RWPE2 (cell line): ENCODE results near the gene MLST8.

Experiments
- ATAC-seq: fragments of 200-7000 bp; cut with Tn5 transposase; 3 replicates; pipeline ENCODE4 v1.9.1; 2021; ENCODE audit warnings: low read depth
- DNase-seq: peaks from one replicate; pipeline ENCODE4 v3.0.0-alpha.2; 2020; ENCODE audit warnings: low spot score
- H3K27ac ChIP-seq: fragments of 450-650 bp; 2 replicates; pipeline ENCODE4 v1.5.1; 2017; ENCODE audit warnings: mild to moderate bottlenecking; ENCODE audit not compliant: poor library complexity, severe bottlenecking
- H3K27me3 ChIP-seq: fragments of 250-450 bp; sonication (Bioruptor Pico); 2 replicates; pipeline ENCODE4 v1.5.1; 2021; ENCODE audit warnings: mild to moderate bottlenecking, moderate library complexity; ENCODE audit not compliant: insufficient read depth, poor library complexity, severe bottlenecking
- H3K36me3 ChIP-seq: fragments of 250-450 bp; sonication (Bioruptor Pico); 2 replicates; pipeline ENCODE4 v1.5.1; 2020; ENCODE audit warnings: low read depth, mild to moderate bottlenecking, moderate library complexity
- H3K4me1 ChIP-seq: fragments of 250-450 bp; sonication (Bioruptor Pico); 2 replicates; pipeline ENCODE4 v1.5.1; 2021; ENCODE audit warnings: mild to moderate bottlenecking, moderate library complexity; ENCODE audit not compliant: insufficient read depth, poor library complexity, severe bottlenecking
- H3K4me3 ChIP-seq: fragments of 250-450 bp; sonication (Bioruptor Pico); 2 replicates; pipeline ENCODE4 v1.5.1; 2021; ENCODE audit warnings: mild to moderate bottlenecking, moderate library complexity; ENCODE audit not compliant: severe bottlenecking
- H3K9me3 ChIP-seq: fragments of 250-450 bp; sonication (Bioruptor Pico); 2 replicates; pipeline ENCODE4 v1.5.1; 2021; ENCODE audit warnings: mild to moderate bottlenecking, moderate library complexity; ENCODE audit not compliant: severe bottlenecking
- TF ChIP-seq, protein P1 (sequence below): fragments of 450-650 bp; IDR thresholded peaks from one replicate; pipeline ENCODE4 v1.5.1; 2017; ENCODE audit warnings: mild to moderate bottlenecking, moderate library complexity; ENCODE audit not compliant: poor library complexity, severe bottlenecking

The MLST8 gene, protein sequence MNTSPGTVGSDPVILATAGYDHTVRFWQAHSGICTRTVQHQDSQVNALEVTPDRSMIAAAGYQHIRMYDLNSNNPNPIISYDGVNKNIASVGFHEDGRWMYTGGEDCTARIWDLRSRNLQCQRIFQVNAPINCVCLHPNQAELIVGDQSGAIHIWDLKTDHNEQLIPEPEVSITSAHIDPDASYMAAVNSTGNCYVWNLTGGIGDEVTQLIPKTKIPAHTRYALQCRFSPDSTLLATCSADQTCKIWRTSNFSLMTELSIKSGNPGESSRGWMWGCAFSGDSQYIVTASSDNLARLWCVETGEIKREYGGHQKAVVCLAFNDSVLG

GRCh38 chr16:2205104-2205966 is at the start of gene MLST8:
TSS of gene MLST8 (plus strand) at chr16:2205454. CDS start at chr16:2206086, 632 bp downstream.
- peaks cover 24% of the 10 kb centered on the region for H3K36me3 ChIP-seq
- no peaks in the 10 kb centered on the region for H3K9me3 ChIP-seq
- H3K4me3 ChIP-seq = peak within 1 kb of the TSS; percentile 91
- H3K27ac ChIP-seq = peak within 1 kb of the TSS; percentile 68
- TF ChIP-seq, protein P1, sequence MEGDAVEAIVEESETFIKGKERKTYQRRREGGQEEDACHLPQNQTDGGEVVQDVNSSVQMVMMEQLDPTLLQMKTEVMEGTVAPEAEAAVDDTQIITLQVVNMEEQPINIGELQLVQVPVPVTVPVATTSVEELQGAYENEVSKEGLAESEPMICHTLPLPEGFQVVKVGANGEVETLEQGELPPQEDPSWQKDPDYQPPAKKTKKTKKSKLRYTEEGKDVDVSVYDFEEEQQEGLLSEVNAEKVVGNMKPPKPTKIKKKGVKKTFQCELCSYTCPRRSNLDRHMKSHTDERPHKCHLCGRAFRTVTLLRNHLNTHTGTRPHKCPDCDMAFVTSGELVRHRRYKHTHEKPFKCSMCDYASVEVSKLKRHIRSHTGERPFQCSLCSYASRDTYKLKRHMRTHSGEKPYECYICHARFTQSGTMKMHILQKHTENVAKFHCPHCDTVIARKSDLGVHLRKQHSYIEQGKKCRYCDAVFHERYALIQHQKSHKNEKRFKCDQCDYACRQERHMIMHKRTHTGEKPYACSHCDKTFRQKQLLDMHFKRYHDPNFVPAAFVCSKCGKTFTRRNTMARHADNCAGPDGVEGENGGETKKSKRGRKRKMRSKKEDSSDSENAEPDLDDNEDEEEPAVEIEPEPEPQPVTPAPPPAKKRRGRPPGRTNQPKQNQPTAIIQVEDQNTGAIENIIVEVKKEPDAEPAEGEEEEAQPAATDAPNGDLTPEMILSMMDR = no peak
- H3K4me1 ChIP-seq = no peaks in the 10 kb centered on the region
- no peaks in the 10 kb centered on the region for H3K27me3 ChIP-seq
- peak; percentile 53 for ATAC-seq
- DNase-seq = peak; percentile 81

DNA sequence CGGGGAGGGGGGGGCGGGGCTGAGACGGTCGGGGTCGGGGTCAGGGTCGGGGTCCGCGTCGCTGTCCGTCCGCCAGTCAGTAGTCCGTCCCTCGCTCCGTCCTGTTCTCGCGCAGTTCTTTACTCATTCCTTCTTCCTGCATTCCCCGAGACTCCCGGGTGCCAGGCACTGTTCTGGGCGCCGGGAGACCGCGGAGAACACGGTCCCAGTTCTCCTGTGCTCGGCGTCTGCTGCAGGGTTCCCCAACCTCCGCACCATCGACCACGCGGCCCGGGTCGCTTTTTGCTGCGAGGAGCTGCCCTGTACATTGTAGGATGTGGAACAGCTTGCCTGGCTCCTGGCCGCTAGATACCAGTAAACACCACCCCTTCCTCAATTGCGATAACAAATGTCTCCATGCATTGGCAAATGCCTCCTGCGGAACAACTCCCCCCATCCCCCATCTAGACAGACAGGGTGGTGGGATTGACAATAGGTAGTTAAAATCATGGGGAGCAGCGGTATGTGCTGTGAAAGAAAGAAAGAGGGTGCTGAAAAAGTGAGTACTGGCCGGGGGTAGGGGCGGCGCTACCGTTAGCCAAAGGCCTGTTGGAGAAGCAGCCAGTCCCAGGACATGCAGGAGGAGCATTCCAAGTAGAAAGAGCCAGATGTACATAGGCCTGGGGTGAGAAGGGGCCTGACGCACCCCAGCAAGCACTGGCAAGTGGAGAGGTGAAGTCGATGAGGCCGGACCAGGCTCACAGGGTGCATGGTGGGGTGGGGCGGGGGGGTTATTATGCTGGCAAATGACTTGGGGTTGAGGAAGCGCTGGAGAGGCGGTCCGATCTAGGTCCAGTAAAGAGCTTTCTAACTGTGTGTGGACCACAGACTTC is 49.0 kb upstream of the MLST8 start:
- Histone ChIP-seq H3K9me3 (no peaks in the 10 kb centered on the region), H3K4me3 (peak overlapping the region; percentile 81), H3K4me1 (peaks cover 37% of the 10 kb centered on the region), H3K27ac (peak overlapping the region; percentile 93), H3K27me3 (no peaks in the 10 kb centered on the region), H3K36me3 (peaks cover 40% of the 10 kb centered on the region)
- TF ChIP-seq, protein P1 = no peak
- DNase-seq (no peak), ATAC-seq (peak; percentile 11; the same call in 2 of the 3 replicates)

DNA sequence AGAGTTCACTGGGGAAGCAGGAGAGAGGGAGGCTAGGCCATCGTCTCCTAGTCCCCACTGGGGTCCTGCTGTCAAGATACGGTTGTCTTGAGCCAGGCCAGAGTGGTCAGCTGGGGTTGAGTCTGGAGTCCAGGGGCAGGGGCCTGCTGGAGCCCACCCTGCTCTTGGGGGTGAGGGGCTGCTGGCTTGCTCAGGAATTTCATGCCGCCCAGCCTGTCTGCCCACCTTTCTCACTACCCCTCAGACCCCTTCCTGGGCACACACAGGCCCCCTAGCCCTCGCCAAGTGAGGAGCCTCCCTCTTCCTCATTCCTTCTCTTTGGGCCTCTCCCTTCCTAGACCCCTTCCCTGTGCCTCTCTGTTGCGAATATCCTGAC is 48.4 kb upstream of the MLST8 start:
- no peaks in the 10 kb centered on the region for H3K27me3 ChIP-seq
- TF ChIP-seq, protein P1 = no peak
- DNase-seq = no peak
- peaks cover 34% of the 10 kb centered on the region for H3K36me3 ChIP-seq
- H3K9me3 ChIP-seq = no peaks in the 10 kb centered on the region
- no peak for ATAC-seq
- peak overlapping the region; percentile 93 for H3K27ac ChIP-seq
- peak overlapping the region; percentile 81 for H3K4me3 ChIP-seq
- H3K4me1 ChIP-seq = peaks cover 37% of the 10 kb centered on the region

DNA sequence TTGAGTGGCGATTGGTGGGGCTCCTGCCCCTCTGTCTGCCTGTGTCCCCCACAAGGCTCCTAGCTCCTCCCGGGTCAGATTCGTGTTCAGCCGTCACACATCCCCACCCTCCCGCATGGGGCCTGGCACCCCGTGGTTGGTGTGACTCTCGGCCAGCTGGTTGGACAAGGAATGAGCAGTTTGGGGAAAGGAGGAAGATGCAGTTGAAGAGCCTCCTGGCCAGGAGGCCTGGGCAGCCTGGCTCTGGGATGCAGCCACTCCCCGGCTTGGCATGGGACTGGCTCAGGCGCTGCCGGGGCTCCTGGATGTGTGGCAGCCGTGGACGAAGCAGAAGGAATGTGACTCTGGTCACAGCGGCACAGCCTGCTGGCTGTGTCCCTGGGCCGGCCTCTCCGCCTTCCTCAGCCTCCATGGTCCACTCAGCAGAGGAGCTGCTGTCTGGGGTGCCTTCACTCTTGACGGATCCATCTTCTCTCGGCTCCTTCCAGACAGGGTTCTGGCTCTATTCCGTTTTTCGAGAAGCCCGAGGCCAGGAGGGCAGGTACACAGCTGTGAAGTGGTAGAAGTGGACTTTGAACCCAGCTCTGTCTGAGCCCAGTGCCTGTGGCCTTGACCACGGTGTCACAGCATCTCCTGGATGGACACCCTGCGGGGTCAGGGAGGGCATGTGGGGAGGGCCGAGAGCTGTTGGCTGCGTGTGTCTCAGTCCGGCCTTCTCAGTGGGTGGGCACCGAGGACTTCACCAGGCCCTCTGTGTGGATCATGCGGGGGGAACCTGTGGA is 47.6 kb upstream of the MLST8 start:
- H3K27me3 ChIP-seq = no peaks in the 10 kb centered on the region
- H3K36me3 ChIP-seq = peaks cover 28% of the 10 kb centered on the region
- peaks cover 40% of the 10 kb centered on the region for H3K4me1 ChIP-seq
- H3K9me3 ChIP-seq = no peaks in the 10 kb centered on the region
- H3K4me3 ChIP-seq = no peak overlapping the region
- no peak for DNase-seq
- ATAC-seq = no peak
- TF ChIP-seq, protein P1 = no peak
- H3K27ac ChIP-seq = peak overlapping the region; percentile 93
